ENCODE data around the gene NSD1. TPM values are rescaled to one million over a fixed set of nuclear protein-coding genes. Genes with fewer than 3 reads are reported as not detected.

Gene NSD1
- total RNA-seq, 1 donor from 2014 or later, result 45.4 TPM

GRCh38 chr5:177220576-177220975 is 87.0 kb downstream of the NSD1 start:
- Histone ChIP-seq H3K27ac (no peak overlapping the region), H3K4me1 (peaks cover 25% of the 10 kb centered on the region), H3K4me3 (no peak overlapping the region), H3K36me3 (no peaks in the 10 kb centered on the region), H3K27me3 (no peaks in the 10 kb centered on the region), H3K9me3 (no peaks in the 10 kb centered on the region)
- TF ChIP-seq POLR2AphosphoS5 (IDR thresholded peaks at IDR 0.05; ENCODE audit: insufficient read depth in 1 of 2, low read depth in 1 of 2) (no peak), POLR2A (IDR thresholded peaks at IDR 0.05) (no peak), CTCF (IDR thresholded peaks at IDR 0.05) (no peak)
- no peak for DNase-seq (ENCODE audit: extremely low spot score in 2 of 2)
- intact Hi-C loops (cut with DNase I), result no loop called here

- Histone ChIP-seq H3K9me3 (no peaks in the 10 kb centered on the region), H3K36me3 (no peaks in the 10 kb centered on the region), H3K27ac (no peak overlapping the region), H3K27me3 (no peaks in the 10 kb centered on the region), H3K4me3 (no peak overlapping the region), H3K4me1 (peaks cover 31% of the 10 kb centered on the region)
- TF ChIP-seq POLR2A (IDR thresholded peaks at IDR 0.05) (no peak), POLR2AphosphoS5 (IDR thresholded peaks at IDR 0.05; ENCODE audit: insufficient read depth in 1 of 2, low read depth in 1 of 2) (no peak), CTCF (IDR thresholded peaks at IDR 0.05) (no peak)
- intact Hi-C loops (cut with DNase I), result no loop called here
- no peak for DNase-seq (ENCODE audit: extremely low spot score in 2 of 2)
Observed at GRCh38 chr5:177222269-177222668, 88.7 kb downstream of the NSD1 start.

GRCh38 chr5:177225798-177226197 is 92.2 kb downstream of the NSD1 start:
- H3K4me1 ChIP-seq, result peaks cover 20% of the 10 kb centered on the region
- intact Hi-C loops (cut with DNase I), result no loop called here
- no peak overlapping the region for H3K4me3 ChIP-seq
- no peak for DNase-seq (ENCODE audit: extremely low spot score in 2 of 2)
- no peak overlapping the region for H3K27ac ChIP-seq
- no peaks in the 10 kb centered on the region for H3K36me3 ChIP-seq
- no peaks in the 10 kb centered on the region for H3K9me3 ChIP-seq
- TF ChIP-seq POLR2AphosphoS5 (IDR thresholded peaks at IDR 0.05; ENCODE audit: insufficient read depth in 1 of 2, low read depth in 1 of 2) (no peak), POLR2A (IDR thresholded peaks at IDR 0.05) (no peak), CTCF (IDR thresholded peaks at IDR 0.05) (no peak)
- no peaks in the 10 kb centered on the region for H3K27me3 ChIP-seq

- Histone ChIP-seq H3K27me3 (no peaks in the 10 kb centered on the region), H3K4me1 (peaks cover 12% of the 10 kb centered on the region), H3K27ac (no peak overlapping the region), H3K9me3 (no peaks in the 10 kb centered on the region), H3K36me3 (no peaks in the 10 kb centered on the region), H3K4me3 (no peak overlapping the region)
- intact Hi-C loops (cut with DNase I), result no loop called here
- DNase-seq (ENCODE audit: extremely low spot score in 2 of 2), result no peak
- no peak for TF ChIP-seq CTCF (IDR thresholded peaks at IDR 0.05)
- no peak for TF ChIP-seq POLR2A (IDR thresholded peaks at IDR 0.05)
- TF ChIP-seq POLR2AphosphoS5 (IDR thresholded peaks at IDR 0.05; ENCODE audit: insufficient read depth in 1 of 2, low read depth in 1 of 2), result no peak
Observed at GRCh38 chr5:177226860-177227259, 93.3 kb downstream of the NSD1 start.

GRCh38 chr5:177228751-177229150 is 95.2 kb downstream of the NSD1 start:
- no peaks in the 10 kb centered on the region for H3K27me3 ChIP-seq
- no peaks in the 10 kb centered on the region for H3K36me3 ChIP-seq
- H3K27ac ChIP-seq, result no peak overlapping the region
- peaks cover 30% of the 10 kb centered on the region for H3K4me1 ChIP-seq
- no peak overlapping the region for H3K4me3 ChIP-seq
- TF ChIP-seq POLR2AphosphoS5 (IDR thresholded peaks at IDR 0.05; ENCODE audit: insufficient read depth in 1 of 2, low read depth in 1 of 2) (no peak), CTCF (IDR thresholded peaks at IDR 0.05) (no peak), POLR2A (IDR thresholded peaks at IDR 0.05) (no peak)
- H3K9me3 ChIP-seq, result no peaks in the 10 kb centered on the region
- no peak for DNase-seq (ENCODE audit: extremely low spot score in 2 of 2)
- intact Hi-C loops (cut with DNase I), result no loop called here

Measured in vagina (tissue), 2 donors.